Right cardiac atrium (tissue), 5 donors: ENCODE measurements around the gene NR4A3. TPM values are rescaled to one million over a fixed set of nuclear protein-coding genes. Genes with fewer than 3 reads are reported as not detected.
"Not testable (repeated sequence)": the region's sequence is repeated elsewhere in the genome, so short reads cannot be mapped to it uniquely, and the experiment has no call there.

Experiments
- ATAC-seq, 2 donors: fragments of 200-7000 bp; cut with Tn5 transposase; one replicate each; pipeline versions ENCODE4 v1.8.0 to v1.9.1; 2020; ENCODE audit warnings: moderate library complexity in 2 of 2, mild to moderate bottlenecking in 1 of 2
- DNase-seq, 3 donors: peaks; one replicate each; pipeline ENCODE4 v3.0.0-alpha.2; 2020
- H3K27ac ChIP-seq: one replicate; pipeline ENCODE4 v1.5.1; 2013; ENCODE audit warnings: mild to moderate bottlenecking, low read length, control low read depth, moderate library complexity
- H3K27me3 ChIP-seq: one replicate; pipeline ENCODE4 v1.6.1; 2013; ENCODE audit not compliant: control insufficient read depth, insufficient read depth
- H3K4me1 ChIP-seq: one replicate; pipeline ENCODE4 v1.6.1; 2013; ENCODE audit warnings: low read length; ENCODE audit not compliant: control insufficient read depth, insufficient read depth
- H3K4me3 ChIP-seq: one replicate; pipeline ENCODE4 v1.5.1; 2013; ENCODE audit warnings: low read length, control low read depth
- H3K9me3 ChIP-seq: one replicate; pipeline ENCODE4 v1.6.1; 2013; ENCODE audit warnings: low read length; ENCODE audit not compliant: control insufficient read depth
- WGBS: extraction: QIAGEN DNeasy Blood & Tissue Kit; methylation state at CpG from one replicate; pipeline ENCODE4 v1.1.7; 2013; 5-methylcytosine and 5-hydroxymethylcytosine counted together
- intact Hi-C, 4 donors: fragments of 100-400 bp; cut with DNase I; formaldehyde crosslinking; loops; one replicate each; pipeline versions ENCODE4 v1.11.0 to v1.14.0; 2022 to 2023
- polyA plus RNA-seq: library from polyadenylated mRNA; stranded (reverse); fragments of 200-250 nt; gene quantifications from one replicate; pipeline ENCODE4 v1.2.3, GENCODE V29; 2013
- total RNA-seq, 4 donors: library from RNA; stranded (reverse); fragmentation: NEBNext Ultra II Directional; extraction: Animal tissue kit (Norgen Biotek cat#: 25700); gene quantifications; one replicate each; pipeline ENCODE4 v1.2.1, GENCODE V29; 2021
- donor health status: healthy with polysubstance abuse.
- donor health status: DM: no; HTN: yes; CAD: no.
- donor health status: DM: no; HTN: no; CAD: no.
- donor health status: DM: no; HTN: yes; CAD: no; lungs with severe emphysema.
- donor health status: DM: yes; HTN: yes; CAD: no.

The NR4A3 gene
- total and polyA plus RNA-seq, 5 donors = 4.1 to 98.5 (median 7.7) TPM

GRCh38 chr9:99835142-99835541 is 13.5 kb downstream of the NR4A3 start:
- H3K4me3 ChIP-seq = no peak overlapping the region
- ATAC-seq (peak in 1 of 2 donors; percentile 18), DNase-seq (no peak)
- no peaks in the 10 kb centered on the region for H3K27me3 ChIP-seq
- no peaks in the 10 kb centered on the region for H3K9me3 ChIP-seq
- no peaks in the 10 kb centered on the region for H3K4me1 ChIP-seq
- H3K27ac ChIP-seq = no peak overlapping the region
- intact Hi-C loops = no loop called here

- ATAC-seq (no peak), DNase-seq (no peak)
- intact Hi-C loops = no loop called here
- no peaks in the 10 kb centered on the region for H3K9me3 ChIP-seq
- H3K4me1 ChIP-seq = no peaks in the 10 kb centered on the region
- no peaks in the 10 kb centered on the region for H3K27me3 ChIP-seq
- no peak overlapping the region for H3K27ac ChIP-seq
- no peak overlapping the region for H3K4me3 ChIP-seq
Observed at GRCh38 chr9:99835581-99835980, 13.9 kb downstream of the NR4A3 start.

DNA sequence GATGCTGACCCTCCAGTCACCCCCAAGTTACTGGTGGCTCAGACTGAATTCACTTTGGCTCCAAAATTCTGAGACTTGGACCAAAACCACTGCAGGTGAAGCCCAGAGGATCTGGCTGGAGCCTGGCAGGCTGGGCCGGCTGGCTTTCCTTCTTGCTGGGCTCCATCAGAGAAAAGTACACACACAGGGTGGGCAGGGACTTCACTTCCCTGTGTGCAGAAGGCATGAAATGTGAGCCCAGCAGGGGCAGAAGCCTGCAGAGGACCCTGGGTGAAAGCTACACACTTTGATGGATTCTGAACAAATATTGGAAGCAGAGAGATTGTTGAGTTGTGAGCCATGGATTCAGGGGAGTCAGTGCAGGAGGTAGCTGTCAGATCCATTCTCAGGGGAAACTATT is 18.4 kb downstream of the NR4A3 start:
- intact Hi-C loops = no loop called here
- H3K27me3 ChIP-seq = no peaks in the 10 kb centered on the region

DNA sequence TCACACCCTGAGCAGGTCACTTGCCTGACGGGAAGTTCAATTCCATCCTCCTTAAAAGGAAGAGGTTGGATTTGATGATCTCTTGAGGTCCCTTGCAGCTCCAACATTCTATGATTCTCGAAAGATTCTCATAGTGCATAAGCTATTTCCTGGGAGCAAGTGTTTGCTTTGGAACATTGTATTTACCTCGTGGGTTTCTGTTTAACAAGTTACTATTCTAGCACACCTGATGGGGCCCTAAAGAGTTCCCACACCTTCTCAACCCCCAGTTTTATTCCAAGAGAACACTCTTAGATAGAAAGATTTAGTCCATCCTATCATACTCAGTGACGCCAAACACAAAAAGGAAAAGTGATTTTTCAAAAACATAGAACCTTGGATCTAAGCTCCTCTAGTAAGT is 23.4 kb downstream of the NR4A3 start:
- Histone ChIP-seq H3K9me3 (no peaks in the 10 kb centered on the region), H3K4me1 (no peaks in the 10 kb centered on the region), H3K4me3 (no peak overlapping the region), H3K27ac (no peak overlapping the region), H3K27me3 (no peaks in the 10 kb centered on the region)
- intact Hi-C loops = no loop called here
- ATAC-seq (no peak), DNase-seq (no peak)
- WGBS = 86% methylated on average over 4 of the region's 4 CpGs

More for the DNA sequence above, 18.4 kb downstream of the NR4A3 start:
- 85% methylated on average over 1 of the region's 1 CpG for WGBS
- DNase-seq (no peak), ATAC-seq (no peak)
- H3K4me3 ChIP-seq = no peak overlapping the region
- no peaks in the 10 kb centered on the region for H3K4me1 ChIP-seq
- no peak overlapping the region for H3K27ac ChIP-seq
- H3K9me3 ChIP-seq = no peaks in the 10 kb centered on the region

DNA sequence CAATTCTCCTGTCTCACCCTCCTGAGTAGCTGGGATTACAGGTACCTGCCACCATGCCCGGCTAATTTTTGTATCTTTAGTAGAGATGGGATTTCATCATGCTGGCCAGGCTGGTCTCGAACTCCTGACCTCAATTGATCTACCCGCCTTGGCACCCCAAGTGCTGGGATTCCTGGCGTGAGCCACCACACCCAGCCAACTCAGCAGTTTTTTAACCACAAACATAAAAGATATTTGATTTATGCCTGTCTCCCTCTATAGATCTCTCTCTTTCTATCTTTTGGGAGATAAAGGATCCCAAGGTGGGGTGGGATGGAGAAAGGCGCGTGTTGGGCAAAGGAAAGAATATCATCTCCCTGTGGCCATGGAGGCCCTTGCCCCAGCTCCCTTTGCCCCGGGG is 26.8 kb downstream of the NR4A3 start:
- intact Hi-C loops = no loop called here
- no peaks in the 10 kb centered on the region for H3K9me3 ChIP-seq
- ATAC-seq = no peak
- DNase-seq = no peak
- no peaks in the 10 kb centered on the region for H3K4me1 ChIP-seq
- no peaks in the 10 kb centered on the region for H3K27me3 ChIP-seq
- no peak overlapping the region for H3K4me3 ChIP-seq
- no peak overlapping the region for H3K27ac ChIP-seq
- WGBS = 96% methylated on average over 7 of the region's 7 CpGs

- no peak for DNase-seq
- Histone ChIP-seq H3K27me3 (no peaks in the 10 kb centered on the region), H3K27ac (no peak overlapping the region), H3K9me3 (no peaks in the 10 kb centered on the region), H3K4me3 (no peak overlapping the region), H3K4me1 (no peaks in the 10 kb centered on the region)
- 55% methylated on average over 2 of the region's 2 CpGs for WGBS
- intact Hi-C loops = no loop called here
- ATAC-seq = no peak
Observed at GRCh38 chr9:99850736-99851499, 29.2 kb downstream of the NR4A3 start.

GRCh38 chr9:99851500-99851822 is 29.8 kb downstream of the NR4A3 start:
- ATAC-seq (no peak), DNase-seq (no peak)
- Histone ChIP-seq H3K27me3 (no peaks in the 10 kb centered on the region), H3K9me3 (no peaks in the 10 kb centered on the region), H3K4me3 (no peak overlapping the region), H3K27ac (no peak overlapping the region), H3K4me1 (no peaks in the 10 kb centered on the region)
- 32% methylated on average over 2 of the region's 2 CpGs for WGBS
- intact Hi-C loops = no loop called here

- intact Hi-C loops = no loop called here
- H3K9me3 ChIP-seq = no peaks in the 10 kb centered on the region
- DNase-seq (no peak), ATAC-seq (peak in 1 of 2 donors; percentile 10)
- no peaks in the 10 kb centered on the region for H3K4me1 ChIP-seq
- no peak overlapping the region for H3K27ac ChIP-seq
- no peaks in the 10 kb centered on the region for H3K27me3 ChIP-seq
- H3K4me3 ChIP-seq = no peak overlapping the region
- 76% methylated on average over 4 of the region's 4 CpGs for WGBS
Observed at GRCh38 chr9:99852617-99853016, 30.9 kb downstream of the NR4A3 start.

DNA sequence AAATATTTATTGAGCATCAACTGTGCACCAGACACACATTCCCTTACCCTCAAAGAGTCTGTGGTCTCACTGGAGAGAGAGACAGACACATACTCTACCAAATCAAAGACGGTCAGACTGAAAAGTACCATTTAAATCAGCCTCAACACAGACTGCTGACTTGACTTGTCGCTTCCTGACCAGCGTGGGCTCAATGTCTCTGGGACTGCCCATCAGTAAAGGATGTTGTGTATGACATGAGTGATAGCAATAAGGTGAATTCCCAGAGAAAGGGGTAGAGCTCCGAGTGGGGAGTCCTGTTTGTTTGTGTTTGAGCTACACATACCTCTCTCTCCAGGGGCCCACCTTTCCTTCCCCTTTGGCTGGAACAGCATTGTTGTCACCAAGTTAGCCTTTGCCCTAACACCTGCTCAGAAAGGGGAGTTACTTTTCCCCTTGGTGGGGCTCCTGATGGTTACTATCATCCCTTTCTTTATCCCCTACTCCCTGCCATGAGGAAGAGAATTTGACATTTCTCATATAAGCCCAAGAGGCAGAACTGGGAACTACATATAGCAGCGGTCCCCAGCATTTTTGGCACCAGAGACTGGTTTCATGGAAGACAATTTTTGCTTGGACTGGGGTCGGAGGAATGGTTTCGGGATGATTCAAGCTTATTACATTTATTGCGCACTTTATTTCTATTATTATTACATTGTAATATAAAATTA is 33.9 kb downstream of the NR4A3 start:
- Histone ChIP-seq H3K27ac (no peak overlapping the region), H3K4me1 (no peaks in the 10 kb centered on the region), H3K27me3 (no peaks in the 10 kb centered on the region), H3K4me3 (no peak overlapping the region), H3K9me3 (no peaks in the 10 kb centered on the region)
- no peak for DNase-seq
- WGBS = 87% methylated on average over 8 of the region's 8 CpGs
- peak in 1 of 2 donors; percentile 9 for ATAC-seq
- intact Hi-C loops = no loop called here

DNA sequence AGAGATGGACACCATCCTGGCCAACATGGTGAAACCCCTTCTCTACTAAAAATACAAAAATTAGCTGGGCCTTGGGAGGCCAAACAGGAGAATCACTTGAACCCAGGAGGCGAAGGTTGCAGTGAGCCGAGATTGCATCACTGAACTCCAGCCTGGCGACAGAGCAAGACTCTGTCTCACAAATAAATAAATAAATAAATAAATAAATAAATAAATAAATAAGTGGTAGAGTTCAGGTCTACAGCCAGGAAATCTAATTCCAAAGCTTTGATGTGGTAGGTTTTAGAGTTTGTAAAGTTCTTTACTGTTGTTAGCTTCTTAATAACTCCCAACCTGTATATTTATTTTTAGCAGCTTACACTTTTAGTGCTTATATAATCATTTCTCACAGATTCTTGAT is 35.9 kb downstream of the NR4A3 start:
- intact Hi-C loops, H3K9me3 ChIP-seq, H3K4me1 ChIP-seq, DNase-seq, H3K27me3 ChIP-seq, H3K4me3 ChIP-seq, H3K27ac ChIP-seq, ATAC-seq: not testable (repeated sequence)
- WGBS = over 99% methylated on average over 3 of the region's 3 CpGs

GRCh38 chr9:99858087-99858486 is 36.4 kb downstream of the NR4A3 start:
- no peaks in the 10 kb centered on the region for H3K27me3 ChIP-seq
- no peak for DNase-seq
- ATAC-seq = no peak
- no peaks in the 10 kb centered on the region for H3K4me1 ChIP-seq
- H3K27ac ChIP-seq = no peak overlapping the region
- 94% methylated on average over 3 of the region's 3 CpGs for WGBS
- H3K4me3 ChIP-seq = no peak overlapping the region
- no peaks in the 10 kb centered on the region for H3K9me3 ChIP-seq
- intact Hi-C loops = no loop called here
